Mesothelial cell of epicardium (in vitro differentiated cells): ENCODE measurements around the gene ANKRD36C. TPM values are rescaled to one million over a fixed set of nuclear protein-coding genes. Genes with fewer than 3 reads are reported as not detected.
"Not testable (repeated sequence)": the region's sequence is repeated elsewhere in the genome, so short reads cannot be mapped to it uniquely, and the experiment has no call there.

Source experiments
- DNase-seq, 2 experiments: peaks; one replicate each; pipeline ENCODE4 v3.0.0; 2021; ENCODE audit warnings: low spot score in 2 of 2; ENCODE audit not compliant: unreplicated experiment in 2 of 2
- H3K27ac Mint-ChIP-seq: 2 replicates; pipeline ENCODE4 v1.8.0; 2021; ENCODE audit warnings: mixed read lengths
- H3K27me3 Mint-ChIP-seq: 2 replicates; pipeline ENCODE4 v1.8.0; 2021; ENCODE audit warnings: low read depth, mixed read lengths
- H3K36me3 Mint-ChIP-seq: 2 replicates; pipeline ENCODE4 v1.8.0; 2021; ENCODE audit warnings: mixed read lengths
- H3K4me1 Mint-ChIP-seq: 2 replicates; pipeline ENCODE4 v1.8.0; 2021; ENCODE audit warnings: mixed read lengths
- H3K4me3 Mint-ChIP-seq: 2 replicates; pipeline ENCODE4 v1.8.0; 2021; ENCODE audit warnings: mild to moderate bottlenecking, moderate library complexity, mixed read lengths
- H3K9me3 Mint-ChIP-seq: 2 replicates; pipeline ENCODE4 v1.8.0; 2021; ENCODE audit warnings: mixed read lengths
- total RNA-seq: library from RNA; stranded (reverse); gene quantifications from 3 replicates; pipeline ENCODE4 v1.2.1, GENCODE V29; 2021

Gene ANKRD36C
- total RNA-seq, 1 donor from 2014 or later: 69.4 TPM

DNA sequence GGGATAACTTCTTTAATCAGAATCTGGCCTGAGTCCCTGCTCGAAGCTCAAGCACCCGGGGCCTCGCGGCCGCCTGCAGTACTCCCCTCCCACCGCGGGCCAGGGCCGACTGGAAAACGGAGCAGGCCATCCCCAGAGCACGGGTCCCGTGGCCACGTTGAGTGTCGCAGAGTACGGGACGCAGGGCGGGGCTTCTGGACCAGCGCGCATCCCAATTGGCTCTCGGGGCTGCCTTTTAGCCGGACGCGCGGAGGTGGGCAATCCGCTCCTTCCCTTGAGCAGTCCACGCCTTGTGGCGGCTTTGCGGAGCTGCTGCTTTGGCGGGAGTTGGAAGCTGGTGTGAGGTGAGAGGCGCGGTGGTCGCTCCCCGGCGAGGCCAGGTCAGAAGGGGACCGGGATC, 202.2 kb downstream of the ANKRD36C start:
- H3K27ac Mint-ChIP-seq: not testable (repeated sequence)

DNA sequence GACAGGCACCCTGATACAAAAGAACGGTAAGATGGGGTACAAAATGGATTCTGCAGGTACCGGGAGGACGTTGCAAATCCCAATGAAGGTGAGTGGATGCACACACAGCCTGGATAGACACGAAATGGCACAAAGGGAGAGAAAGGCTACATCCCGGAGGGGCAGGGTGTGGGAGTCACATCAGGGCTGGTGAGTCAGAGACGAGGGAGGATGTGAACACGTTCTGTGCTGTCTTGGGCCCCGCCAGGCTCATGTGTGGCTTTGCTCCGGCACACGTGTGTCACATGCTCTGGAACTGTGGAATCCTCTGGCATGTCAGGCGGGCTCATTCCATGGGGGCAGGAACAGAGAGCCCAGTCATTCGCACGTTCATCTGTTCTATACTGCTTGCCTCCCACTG, 203.0 kb downstream of the ANKRD36C start:
- not testable (repeated sequence) for H3K9me3 Mint-ChIP-seq, H3K27me3 Mint-ChIP-seq, H3K36me3 Mint-ChIP-seq, DNase-seq, H3K4me3 Mint-ChIP-seq, H3K27ac Mint-ChIP-seq, H3K4me1 Mint-ChIP-seq

More for the DNA sequence above, 202.2 kb downstream of the ANKRD36C start:
- not testable (repeated sequence) for H3K4me3 Mint-ChIP-seq, H3K4me1 Mint-ChIP-seq, DNase-seq, H3K9me3 Mint-ChIP-seq, H3K36me3 Mint-ChIP-seq, H3K27me3 Mint-ChIP-seq

Other genes starting within 250 kb of the ANKRD36C start
- not detected in 3 replicates for gene GPAT2, start 43.1 kb upstream of the ANKRD36C start, total RNA-seq
- gene ADRA2B, start 124.7 kb upstream of the ANKRD36C start, total RNA-seq: 0.51 to 0.63 TPM (median 0.56 TPM) in 3 replicates
- gene ASTL, start 146.7 kb upstream of the ANKRD36C start, total RNA-seq: 0.60 to 1.2 TPM (median 1.1 TPM) in 3 replicates
- 38.3 to 42.7 TPM (median 40.6 TPM) in 3 replicates for gene DUSP2, start 153.6 kb upstream of the ANKRD36C start, total RNA-seq
- gene STARD7, start 217.0 kb upstream of the ANKRD36C start, total RNA-seq: 107 to 109 TPM (median 108 TPM) in 3 replicates